HG03432 (cell line): ENCODE results near the gene MAD1L1.
A peak's percentile ranks its signal among the peaks of the same experiment; 100 is the strongest.
"Not testable (repeated sequence)": the region's sequence is repeated elsewhere in the genome, so short reads cannot be mapped to it uniquely, and the experiment has no call there.

Experiments used
- ATAC-seq: cut with Tn5 transposase; IDR thresholded peaks from one replicate; pipeline ENCODE4 v1.9.1; 2021; ENCODE audit warnings: mild to moderate bottlenecking, moderate library complexity; ENCODE audit not compliant: unreplicated experiment

MAD1L1 gene

GRCh38 chr7:2037808-2038522, 194.8 kb downstream of the MAD1L1 start:
- ATAC-seq = peak; percentile 64

- ATAC-seq = no peak
Measured at GRCh38 chr7:2037301-2037807, 195.4 kb downstream of the MAD1L1 start.

GRCh38 chr7:2036786-2037185, 196.0 kb downstream of the MAD1L1 start:
- ATAC-seq = no peak

GRCh38 chr7:2036201-2036600, 196.5 kb downstream of the MAD1L1 start:
- ATAC-seq = not testable (repeated sequence)

GRCh38 chr7:2034291-2035201, 198.2 kb downstream of the MAD1L1 start:
- no peak for ATAC-seq

GRCh38 chr7:2033586-2034135, 199.1 kb downstream of the MAD1L1 start:
- no peak for ATAC-seq

GRCh38 chr7:2032876-2033407, 199.8 kb downstream of the MAD1L1 start:
- no peak for ATAC-seq

GRCh38 chr7:2032030-2032875, 200.5 kb downstream of the MAD1L1 start:
- no peak for ATAC-seq

GRCh38 chr7:2031451-2031845, 201.3 kb downstream of the MAD1L1 start:
- no peak for ATAC-seq

- no peak for ATAC-seq
Measured at GRCh38 chr7:2030475-2031450, 202.0 kb downstream of the MAD1L1 start.

GRCh38 chr7:2029936-2030335, 202.8 kb downstream of the MAD1L1 start:
- ATAC-seq = no peak

- no peak for ATAC-seq
Measured at GRCh38 chr7:2029211-2029905, 203.4 kb downstream of the MAD1L1 start.

- ATAC-seq = no peak
Measured at GRCh38 chr7:2028733-2029132, 204.0 kb downstream of the MAD1L1 start.

- no peak for ATAC-seq
Measured at GRCh38 chr7:2025188-2025587, 207.6 kb downstream of the MAD1L1 start.

GRCh38 chr7:2024567-2024918, 208.2 kb downstream of the MAD1L1 start:
- no peak for ATAC-seq

GRCh38 chr7:2023877-2024566, 208.7 kb downstream of the MAD1L1 start:
- no peak for ATAC-seq

GRCh38 chr7:2022737-2023250, 210.0 kb downstream of the MAD1L1 start:
- no peak for ATAC-seq

- ATAC-seq = no peak
Measured at GRCh38 chr7:2022021-2022409, 210.7 kb downstream of the MAD1L1 start.
